K562 (cell line): ENCODE data around the gene SLC7A9.

Experiments used
- ATF3 ChIP-seq, 2 experiments: fragments of 450-650 bp in 1 of 2; sonication (generic) in 1 of 2; formaldehyde crosslinking in 1 of 2; IDR thresholded peaks in 1 of 2; conservative IDR thresholded peaks in 1 of 2; 2 replicates each; pipeline versions ENCODE4 v1.6.1 to v1.8.1; 2016 to 2023; ENCODE audit warnings: mild to moderate bottlenecking in 2 of 2, moderate library complexity in 2 of 2, inconsistent platforms in 1 of 2, missing genetic modification reagents in 1 of 2
- ETV6 ChIP-seq, 3 experiments: fragments of 150-350 bp in 1 of 3; sonication (generic) in 1 of 3; formaldehyde crosslinking in 1 of 3; IDR thresholded peaks; 2 replicates each; pipeline versions ENCODE4 v1.6.1 to v1.8.0; 2014 to 2022; ENCODE audit warnings: borderline replicate concordance in 2 of 3, low read depth in 2 of 3, antibody characterized with exemption in 1 of 3, low read length in 1 of 3, mild to moderate bottlenecking in 1 of 3, missing genetic modification reagents in 1 of 3
- NFRKB ChIP-seq: fragments of 450-650 bp; IDR thresholded peaks from 2 replicates; pipeline ENCODE4 v1.6.1; 2016; ENCODE audit warnings: low read depth
- REST ChIP-seq, 2 experiments: fragments of 450-650 bp; formaldehyde crosslinking in 1 of 2; IDR thresholded peaks; 2 replicates each; pipeline versions ENCODE4 v1.4.0 to v1.6.1; 2014 to 2020; ENCODE audit warnings: mild to moderate bottlenecking in 2 of 2, borderline replicate concordance in 1 of 2, low read depth in 1 of 2

- TF ChIP-seq ETV6 (IDR thresholded peaks at IDR 0.05; ENCODE audit: borderline replicate concordance in 1 of 2, low read depth in 2 of 2, low read length in 1 of 2) (no peak), ETV6 (CRISPR knock-in tag; IDR thresholded peaks at IDR 0.05; ENCODE audit: borderline replicate concordance) (no peak), ATF3 (IDR thresholded peaks at IDR 0.05) (no peak), ATF3 (CRISPR knock-in tag; conservative IDR thresholded peaks at IDR 0.05) (no peak), REST (IDR thresholded peaks at IDR 0.05; ENCODE audit: borderline replicate concordance) (no peak), REST (CRISPR knock-in tag; IDR thresholded peaks at IDR 0.05; ENCODE audit: low read depth) (no peak), NFRKB (no peak)
Measured at GRCh38 chr19:32852216-32852615, 17.4 kb downstream of the SLC7A9 start.
